Ecto neural progenitor cell (in vitro differentiated cells): ENCODE measurements around the gene CPO.

ENCODE experiments used
- DNase-seq: peaks from one replicate; pipeline ENCODE4 v3.0.0-alpha.2; 2018; ENCODE audit warnings: low spot score

CPO gene

GRCh38 chr2:206974551-206974950, 35.2 kb downstream of the CPO start:
- DNase-seq: no peak

GRCh38 chr2:206978746-206979145, 39.4 kb downstream of the CPO start:
- DNase-seq: no peak

- DNase-seq: no peak
Observed at GRCh38 chr2:206979365-206979764, 40.0 kb downstream of the CPO start.

DNA sequence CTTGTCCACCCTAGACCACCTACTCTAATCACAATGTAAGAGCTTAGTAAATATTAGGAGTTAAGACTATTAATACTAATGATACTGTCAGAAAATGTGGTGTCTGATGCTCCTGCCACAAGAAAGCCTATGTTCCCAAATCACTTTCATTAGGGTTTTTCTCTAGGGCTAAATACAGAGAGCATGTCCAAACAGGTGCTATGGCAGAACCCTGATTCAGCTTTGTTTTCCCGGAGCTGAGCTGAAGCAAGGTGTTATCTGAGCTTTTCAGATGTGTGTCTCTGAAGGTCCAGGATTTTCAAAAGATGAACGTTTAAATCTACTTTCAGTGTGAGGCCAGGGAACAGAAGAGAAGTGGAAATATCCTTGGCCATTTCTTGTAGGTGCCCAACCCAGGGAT, 40.6 kb downstream of the CPO start:
- no peak for DNase-seq

DNA sequence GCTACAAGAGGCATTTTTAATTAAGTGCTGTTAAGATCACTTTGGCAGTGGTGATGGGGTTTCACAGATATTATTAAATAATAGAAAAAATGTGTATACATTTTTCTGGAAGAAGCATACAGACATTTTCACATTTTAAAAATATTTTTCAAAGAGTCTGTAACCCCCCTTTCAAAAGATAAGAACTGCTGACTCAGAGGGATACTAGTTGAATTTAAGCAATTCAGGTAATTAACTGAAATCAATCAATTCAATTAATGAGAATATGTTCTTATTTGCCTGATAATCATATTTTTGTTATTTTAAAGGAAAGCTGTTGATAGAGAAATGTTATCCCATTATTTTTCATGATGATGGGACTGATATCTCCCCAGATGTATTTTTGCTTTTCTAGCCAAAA, 41.1 kb downstream of the CPO start:
- no peak for DNase-seq

DNA sequence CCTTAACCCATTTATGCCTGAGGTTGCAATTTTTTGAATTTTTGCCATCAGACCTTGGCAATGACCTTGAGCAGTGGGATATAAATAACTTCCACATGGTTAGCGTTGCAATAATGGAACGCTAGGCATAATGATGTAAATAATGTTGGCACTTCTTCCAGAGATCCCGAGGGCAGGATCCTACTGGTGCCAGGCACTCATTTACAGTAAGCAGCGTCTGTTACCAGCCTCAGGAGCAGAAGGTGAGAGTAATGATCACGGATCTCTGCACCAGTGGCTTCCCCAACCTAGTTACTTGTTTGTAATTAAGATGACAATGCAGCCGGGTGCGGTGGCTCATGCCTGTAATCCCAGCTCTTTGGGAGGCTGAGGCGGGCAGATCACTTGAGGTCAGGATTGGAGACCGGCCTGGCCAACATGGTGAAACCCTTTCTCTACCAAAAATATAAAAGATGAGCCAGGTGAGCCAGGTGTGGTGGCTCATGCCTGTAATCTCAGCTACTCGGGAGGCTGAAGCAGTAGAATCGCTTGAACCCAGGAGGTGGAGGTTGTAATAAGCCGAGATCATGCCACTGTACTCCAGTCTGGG, 41.9 kb downstream of the CPO start:
- no peak for DNase-seq

DNA sequence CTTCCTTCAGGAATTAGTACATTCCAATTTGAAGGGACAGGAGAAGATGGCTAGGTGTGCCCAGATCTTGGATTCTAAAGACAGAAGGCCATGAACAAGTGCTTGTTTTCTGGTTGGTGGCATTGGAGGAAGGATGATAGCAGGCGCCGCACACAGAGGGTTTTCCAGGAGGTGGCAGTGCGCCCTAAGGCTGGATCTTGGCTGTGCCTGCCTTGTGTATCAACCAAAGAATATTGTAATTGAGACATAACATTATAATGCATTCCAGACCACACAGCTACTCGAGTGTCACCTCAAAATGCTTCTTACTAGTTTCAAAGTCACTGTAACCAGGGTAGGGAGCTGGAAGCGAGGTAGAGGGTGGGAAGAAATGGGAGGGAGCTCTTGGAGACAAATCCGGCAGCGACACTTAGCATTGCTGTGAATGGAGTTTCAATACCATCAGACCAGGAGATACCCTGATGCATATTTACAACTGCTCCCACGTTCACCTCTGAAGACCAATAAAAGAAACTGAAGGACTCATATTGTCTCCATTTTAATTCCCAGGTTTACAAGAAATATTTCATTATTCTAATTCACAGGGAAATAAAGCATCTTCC, 42.5 kb downstream of the CPO start:
- peak; percentile 76 for DNase-seq

- no peak for DNase-seq
Observed at GRCh38 chr2:206982360-206982955, 43.1 kb downstream of the CPO start.

DNA sequence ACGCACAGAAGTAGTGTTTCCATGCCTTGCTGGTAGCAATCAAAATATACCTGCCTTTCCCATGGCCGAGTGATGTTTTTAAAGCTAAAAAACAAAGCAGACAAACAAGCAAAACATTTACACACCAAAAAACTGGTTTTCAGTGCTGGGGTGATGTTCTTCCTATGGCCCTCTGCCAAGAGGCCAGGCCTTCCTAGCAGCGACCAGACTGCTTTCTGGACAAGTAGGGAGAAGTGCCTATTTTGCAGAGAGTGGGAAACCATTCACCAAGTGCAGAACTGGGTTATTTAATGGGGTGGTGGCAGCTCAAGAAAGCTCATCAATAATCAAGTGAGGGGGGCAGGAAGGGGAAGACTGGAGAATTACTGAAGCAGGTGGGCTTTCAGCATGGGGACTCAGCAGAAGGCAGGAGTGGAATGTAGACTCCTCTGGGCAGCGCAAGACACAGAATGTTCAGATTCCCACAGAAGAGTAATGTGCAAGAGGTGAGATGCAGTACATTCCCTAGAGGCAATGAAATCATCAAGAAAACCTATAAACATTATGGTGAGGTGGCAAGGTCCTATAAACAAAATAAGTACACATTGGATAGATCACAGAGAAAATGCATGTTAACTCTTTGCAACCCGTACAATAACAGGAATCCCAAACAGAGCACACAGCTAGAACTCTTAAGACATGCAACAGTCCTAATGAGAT, 44.0 kb downstream of the CPO start:
- DNase-seq: no peak

GRCh38 chr2:206984206-206984605, 44.9 kb downstream of the CPO start:
- DNase-seq: no peak

DNA sequence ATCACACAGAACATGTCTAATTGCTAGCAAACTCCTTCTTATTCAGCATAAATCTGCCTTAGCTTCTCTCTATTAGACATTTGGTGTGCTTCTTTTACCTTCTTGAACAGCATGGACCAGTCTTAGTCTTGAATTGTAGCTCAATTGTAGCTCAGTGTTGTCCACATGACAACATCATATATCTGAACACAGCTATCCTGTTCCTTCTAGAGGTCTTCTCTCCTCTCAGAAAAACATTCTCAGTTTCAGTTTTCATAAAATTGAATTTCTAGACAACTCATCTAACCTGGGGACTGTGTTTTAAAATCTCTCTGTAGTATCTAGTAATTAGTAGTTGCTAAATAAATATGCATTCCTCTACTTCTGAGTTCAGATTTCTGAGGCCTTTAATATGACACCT, 47.6 kb downstream of the CPO start:
- DNase-seq: no peak

DNA sequence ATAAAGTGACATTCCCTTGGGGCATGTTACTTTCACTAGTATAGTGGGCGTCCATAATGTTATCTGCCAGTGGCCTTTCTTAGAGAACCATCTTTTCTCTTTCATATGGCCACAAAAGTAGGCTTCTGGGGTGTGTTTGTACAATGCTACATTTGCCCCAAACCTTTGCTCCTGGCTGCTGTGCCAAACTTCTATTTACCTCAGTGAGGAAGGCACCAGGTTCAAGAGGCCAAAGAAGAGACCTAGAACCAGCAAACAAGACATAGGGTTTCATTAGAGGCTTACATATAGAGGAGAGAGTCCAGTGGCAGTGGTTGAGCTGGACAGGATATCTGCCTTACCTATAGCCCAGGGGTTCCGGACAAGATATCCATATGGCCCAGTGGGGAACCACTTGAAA, 48.5 kb downstream of the CPO start:
- DNase-seq: no peak

DNA sequence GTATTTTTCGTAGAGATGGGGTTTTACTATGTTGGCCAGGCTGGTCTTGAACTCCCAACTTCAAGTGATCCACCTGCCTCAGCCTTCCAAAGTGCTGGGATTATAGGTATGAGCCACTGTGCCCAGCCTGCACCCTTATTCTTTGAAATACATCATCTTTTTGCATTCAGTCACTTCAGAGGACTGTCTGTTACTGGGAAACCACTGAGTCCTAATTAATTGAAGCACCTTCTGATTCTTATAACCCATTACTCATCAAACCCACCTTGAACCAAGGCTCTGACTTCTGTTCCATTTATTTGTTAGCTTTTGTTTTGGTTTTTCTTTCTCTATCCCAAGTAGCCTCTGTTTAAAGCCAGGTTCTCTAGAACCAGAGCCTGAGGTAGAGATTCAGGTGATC, 49.6 kb downstream of the CPO start:
- no peak for DNase-seq

DNA sequence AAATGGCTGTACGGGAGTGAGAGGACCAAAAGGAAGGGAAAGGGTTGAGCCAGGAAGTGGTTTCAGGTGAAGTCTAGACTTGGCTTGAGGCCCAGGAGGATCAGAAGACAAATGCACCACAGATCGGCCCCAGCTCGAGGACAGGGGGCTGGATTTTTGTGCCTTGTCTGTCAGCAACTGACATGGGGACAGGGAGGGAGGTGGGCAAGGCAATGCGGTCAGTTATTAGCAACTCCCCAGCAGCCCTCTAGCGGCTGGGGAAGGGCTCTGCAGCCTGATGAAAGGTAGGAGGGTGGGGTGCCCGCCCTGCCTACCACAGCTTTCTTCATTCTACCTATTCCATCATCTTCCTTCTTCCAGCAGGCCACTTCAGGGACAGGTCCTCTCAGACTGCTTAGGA, 50.0 kb downstream of the CPO start:
- DNase-seq: peak; percentile 60

DNA sequence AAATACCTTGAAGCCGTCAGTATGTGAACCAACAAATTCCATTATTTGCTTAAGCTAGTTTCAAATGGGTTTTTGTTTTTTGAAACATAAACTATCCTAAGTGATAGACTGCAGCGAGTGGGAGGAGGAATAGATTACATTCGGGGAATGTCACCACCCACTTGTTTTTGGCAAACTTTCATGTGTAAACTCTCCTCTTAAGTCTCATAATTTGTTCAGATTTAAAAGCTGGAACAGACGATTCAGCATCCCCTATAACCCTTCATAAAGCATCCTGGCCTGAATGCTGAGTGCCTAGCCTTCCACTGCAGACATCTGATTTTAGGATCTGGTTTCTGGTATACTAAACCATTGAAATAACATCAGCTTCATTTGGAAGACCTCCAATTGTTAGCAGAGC, 51.0 kb downstream of the CPO start:
- DNase-seq: no peak

GRCh38 chr2:206991070-206991469, 51.8 kb downstream of the CPO start:
- no peak for DNase-seq

DNA sequence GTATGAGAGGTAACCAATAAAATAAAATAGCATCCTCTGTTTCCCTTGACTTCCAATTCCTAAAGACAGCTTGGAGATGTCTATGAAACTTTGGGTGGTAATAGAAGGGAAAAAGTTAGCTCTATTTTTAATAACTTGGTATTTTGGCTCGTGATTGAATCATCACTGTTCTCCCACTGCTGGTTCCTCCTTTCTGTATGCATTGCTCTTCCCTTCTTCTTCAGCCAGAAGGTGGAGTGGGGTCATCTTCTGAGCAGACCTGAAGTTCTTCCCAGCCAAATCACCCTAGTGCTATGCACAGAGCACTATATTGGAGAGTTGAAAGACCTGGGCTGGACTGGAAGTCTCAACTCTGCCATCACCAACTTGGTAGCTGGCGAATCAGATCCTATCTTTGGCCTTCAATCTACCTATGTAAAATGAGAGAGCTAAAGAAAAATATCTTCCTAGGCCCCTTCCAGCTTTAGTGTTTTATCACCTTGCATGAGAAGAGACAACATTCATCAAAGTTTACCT, 54.1 kb downstream of the CPO start:
- no peak for DNase-seq

DNA sequence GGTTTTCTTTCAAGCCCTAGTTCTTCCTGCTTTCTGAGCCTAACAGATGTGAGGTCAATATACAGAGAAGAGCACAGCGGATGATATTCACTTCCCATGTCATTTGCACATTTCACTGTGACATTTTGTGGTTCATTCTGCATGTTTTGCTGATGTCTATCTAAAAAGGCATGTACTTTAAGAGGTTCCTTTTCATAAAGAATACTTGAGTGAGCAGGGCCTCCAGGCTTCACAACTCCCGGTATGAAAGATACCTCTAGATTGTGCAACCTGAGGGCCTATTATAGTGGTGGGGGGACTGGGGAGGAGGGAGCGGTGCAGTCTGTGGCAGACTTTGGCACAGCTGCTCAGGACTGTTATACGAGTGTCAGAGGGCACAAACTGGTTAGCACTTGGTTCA, 54.6 kb downstream of the CPO start:
- no peak for DNase-seq

DNA sequence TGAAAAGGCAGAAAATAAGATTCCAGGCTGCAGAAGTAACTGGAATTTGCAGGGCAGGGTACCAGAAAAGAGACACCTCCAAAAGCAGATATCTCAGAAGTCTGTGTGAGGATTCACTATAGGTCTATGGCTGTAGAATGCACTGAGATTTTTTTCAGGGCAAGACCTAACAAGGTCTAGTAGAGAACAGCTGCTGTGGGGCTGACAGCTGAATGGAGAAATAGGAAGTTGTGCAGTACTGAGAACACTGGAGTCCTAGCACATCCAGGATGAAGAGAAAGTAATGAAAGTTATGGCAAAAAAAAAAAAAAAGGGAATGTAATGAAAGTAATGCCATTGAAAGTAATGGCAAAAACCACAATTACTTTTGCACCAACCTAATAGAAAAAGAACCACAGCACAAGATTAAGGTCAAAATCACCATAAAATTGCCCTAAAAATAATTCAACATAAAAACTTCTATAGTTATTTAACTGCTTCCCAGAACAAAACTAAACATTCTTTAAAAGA, 57.3 kb downstream of the CPO start:
- DNase-seq: no peak

DNA sequence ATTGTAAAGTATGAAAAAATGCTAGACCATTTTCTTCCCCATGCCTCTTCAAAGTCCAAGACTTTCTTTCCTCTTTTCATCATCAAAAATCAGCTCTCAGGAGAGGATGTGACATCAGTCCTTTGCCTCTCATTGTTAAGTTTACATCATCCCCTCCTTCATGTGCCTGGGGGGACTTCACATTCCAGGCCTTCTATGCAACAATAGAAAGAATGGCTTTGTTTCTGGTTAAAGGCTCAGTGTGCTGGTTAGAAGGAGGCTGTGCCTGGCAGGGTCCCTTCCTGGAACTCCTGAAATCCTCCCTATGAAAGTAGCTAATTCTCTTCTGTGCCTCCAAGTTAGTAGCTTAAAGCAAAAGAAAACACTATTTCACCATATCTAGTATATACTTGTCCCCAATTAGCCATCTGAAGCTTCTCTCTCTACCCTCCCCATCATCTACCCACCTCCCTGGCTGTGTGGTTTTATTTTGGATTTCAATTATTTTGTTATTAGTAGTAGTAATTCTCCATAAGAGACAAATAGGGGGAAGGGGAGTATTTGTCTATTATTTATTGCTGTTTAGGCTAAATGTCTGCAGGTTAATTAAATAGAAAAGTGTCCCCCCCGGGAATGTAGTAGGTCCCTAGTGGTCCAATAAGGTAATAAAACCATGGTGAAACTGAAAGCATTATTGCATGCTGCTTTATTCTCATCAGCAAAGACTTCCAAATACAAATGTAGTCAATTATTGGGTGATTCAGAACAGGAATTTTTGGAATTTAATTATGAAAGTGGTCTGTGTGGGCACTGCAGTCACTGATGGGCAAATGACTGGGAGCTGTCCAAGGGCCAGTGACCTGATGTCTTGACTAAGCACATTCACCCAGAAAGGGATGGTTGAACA, 69.0 kb downstream of the CPO start:
- DNase-seq: peak; percentile 56

GRCh38 chr2:207012461-207012860, 73.1 kb downstream of the CPO start:
- DNase-seq: no peak

GRCh38 chr2:207014424-207014823, 75.1 kb downstream of the CPO start:
- no peak for DNase-seq
